ENCODE data around the gene RIT1.

RIT1 gene

DNA sequence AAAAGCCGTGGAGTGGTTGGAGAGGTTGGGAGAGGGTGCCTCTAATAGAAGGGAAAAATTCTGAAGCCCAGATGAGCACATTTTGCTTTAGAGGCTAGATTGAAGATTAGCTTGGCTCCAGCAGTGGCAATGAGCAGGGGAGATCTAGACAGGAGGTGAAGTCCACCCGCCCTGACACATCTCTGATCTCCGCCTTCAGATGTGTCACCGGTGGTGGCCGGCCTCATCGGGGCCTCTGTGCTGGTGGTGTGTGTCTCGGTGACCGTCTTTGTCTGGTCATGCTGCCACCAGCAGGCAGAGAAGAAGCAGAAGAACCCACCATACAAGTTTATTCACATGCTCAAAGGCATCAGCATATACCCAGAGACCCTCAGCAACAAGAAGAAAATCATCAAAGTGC is 43.4 kb downstream of the RIT1 start:
- H3K27ac ChIP-seq (ENCODE audit: low read depth, low read length): no peak overlapping the region
- H3F3A ChIP-seq (ENCODE audit: insufficient read depth): no peaks in the 10 kb centered on the region
- TF ChIP-seq, protein P1, sequence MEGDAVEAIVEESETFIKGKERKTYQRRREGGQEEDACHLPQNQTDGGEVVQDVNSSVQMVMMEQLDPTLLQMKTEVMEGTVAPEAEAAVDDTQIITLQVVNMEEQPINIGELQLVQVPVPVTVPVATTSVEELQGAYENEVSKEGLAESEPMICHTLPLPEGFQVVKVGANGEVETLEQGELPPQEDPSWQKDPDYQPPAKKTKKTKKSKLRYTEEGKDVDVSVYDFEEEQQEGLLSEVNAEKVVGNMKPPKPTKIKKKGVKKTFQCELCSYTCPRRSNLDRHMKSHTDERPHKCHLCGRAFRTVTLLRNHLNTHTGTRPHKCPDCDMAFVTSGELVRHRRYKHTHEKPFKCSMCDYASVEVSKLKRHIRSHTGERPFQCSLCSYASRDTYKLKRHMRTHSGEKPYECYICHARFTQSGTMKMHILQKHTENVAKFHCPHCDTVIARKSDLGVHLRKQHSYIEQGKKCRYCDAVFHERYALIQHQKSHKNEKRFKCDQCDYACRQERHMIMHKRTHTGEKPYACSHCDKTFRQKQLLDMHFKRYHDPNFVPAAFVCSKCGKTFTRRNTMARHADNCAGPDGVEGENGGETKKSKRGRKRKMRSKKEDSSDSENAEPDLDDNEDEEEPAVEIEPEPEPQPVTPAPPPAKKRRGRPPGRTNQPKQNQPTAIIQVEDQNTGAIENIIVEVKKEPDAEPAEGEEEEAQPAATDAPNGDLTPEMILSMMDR (IDR thresholded peaks at IDR 0.05; ENCODE audit: insufficient read depth, low read length, poor library complexity, severe bottlenecking): no peak
- no peak for TF ChIP-seq EZH2phosphoT487 (conservative IDR thresholded peaks at IDR 0.05; ENCODE audit: low read length)
- no peaks in the 10 kb centered on the region for H3K9me2 ChIP-seq (replicated peaks; ENCODE audit: insufficient read depth, low read length)
- no peaks in the 10 kb centered on the region for H3K36me3 ChIP-seq (ENCODE audit: low read length)
- no peak overlapping the region for H2AFZ ChIP-seq (ENCODE audit: low read depth, low read length, severe bottlenecking)
- no peak overlapping the region for H3K4me2 ChIP-seq (ENCODE audit: low read depth, low read length, poor library complexity, severe bottlenecking)
- H3K9me3 ChIP-seq (ENCODE audit: insufficient read depth, low read length): no peaks in the 10 kb centered on the region
- no peaks in the 10 kb centered on the region; the same call in 1 of the 2 replicates for H3K27me3 ChIP-seq (ENCODE audit: low read length)
- no peaks in the 10 kb centered on the region for H3K79me2 ChIP-seq (ENCODE audit: insufficient read depth, low read length)
- no peaks in the 10 kb centered on the region for H4K20me1 ChIP-seq (ENCODE audit: low read depth, low read length)
- no peak overlapping the region for H3K9ac ChIP-seq (ENCODE audit: low read length)
- H3K4me3 ChIP-seq (ENCODE audit: insufficient read depth, low read length, poor library complexity, severe bottlenecking): no peak overlapping the region

DNA sequence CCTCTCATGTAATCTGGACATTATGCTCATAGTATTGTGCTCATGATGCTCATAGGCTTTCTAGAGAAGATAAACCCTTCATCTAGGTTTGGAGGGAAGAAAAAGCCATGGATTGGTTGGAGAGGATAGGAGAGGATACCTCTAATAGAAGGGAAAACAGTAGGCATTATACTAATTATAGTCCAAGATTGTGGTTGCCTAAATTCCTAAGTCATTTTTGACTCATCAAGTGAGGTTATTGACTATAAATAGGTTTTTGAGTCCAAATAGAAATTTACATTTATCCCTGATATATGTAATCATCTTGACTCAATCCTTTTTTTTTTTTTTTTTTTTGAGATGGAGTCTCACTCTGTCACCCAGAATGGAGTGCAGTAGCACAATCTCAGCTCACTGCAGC is 46.8 kb downstream of the RIT1 start:
- H2AFZ ChIP-seq (ENCODE audit: low read depth, low read length, severe bottlenecking): no peak overlapping the region
- H3K79me2 ChIP-seq (ENCODE audit: insufficient read depth, low read length): no peaks in the 10 kb centered on the region

GRCh38 chr1:155861896-155862295 is 49.3 kb downstream of the RIT1 start:
- H3K9me2 ChIP-seq (replicated peaks; ENCODE audit: insufficient read depth, low read length): no peaks in the 10 kb centered on the region
- H3K27ac ChIP-seq (ENCODE audit: low read depth, low read length): no peak overlapping the region
- H3F3A ChIP-seq (ENCODE audit: insufficient read depth): peaks cover 15% of the 10 kb centered on the region
- H3K27me3 ChIP-seq (ENCODE audit: low read length): no peaks in the 10 kb centered on the region
- H3K36me3 ChIP-seq (ENCODE audit: low read length): no peaks in the 10 kb centered on the region
- no peaks in the 10 kb centered on the region for H3K9me3 ChIP-seq (ENCODE audit: insufficient read depth, low read length)
- no peak overlapping the region for H3K4me3 ChIP-seq (ENCODE audit: insufficient read depth, low read length, poor library complexity, severe bottlenecking)
- H4K20me1 ChIP-seq (ENCODE audit: low read depth, low read length): no peaks in the 10 kb centered on the region
- no peak overlapping the region for H3K9ac ChIP-seq (ENCODE audit: low read length)
- TF ChIP-seq, protein P1 (IDR thresholded peaks at IDR 0.05; ENCODE audit: insufficient read depth, low read length, poor library complexity, severe bottlenecking): no peak
- no peak for TF ChIP-seq EZH2phosphoT487 (conservative IDR thresholded peaks at IDR 0.05; ENCODE audit: low read length)
- H2AFZ ChIP-seq (ENCODE audit: low read depth, low read length, severe bottlenecking): no peak overlapping the region
- no peak overlapping the region for H3K4me2 ChIP-seq (ENCODE audit: low read depth, low read length, poor library complexity, severe bottlenecking)
- H3K79me2 ChIP-seq (ENCODE audit: insufficient read depth, low read length): peaks cover 2% of the 10 kb centered on the region

More for the DNA sequence above, 46.8 kb downstream of the RIT1 start:
- TF ChIP-seq EZH2phosphoT487 (conservative IDR thresholded peaks at IDR 0.05; ENCODE audit: low read length): no peak
- H3K9me3 ChIP-seq (ENCODE audit: insufficient read depth, low read length): no peaks in the 10 kb centered on the region
- no peaks in the 10 kb centered on the region for H4K20me1 ChIP-seq (ENCODE audit: low read depth, low read length)
- H3K4me2 ChIP-seq (ENCODE audit: low read depth, low read length, poor library complexity, severe bottlenecking): no peak overlapping the region
- H3K36me3 ChIP-seq (ENCODE audit: low read length): no peaks in the 10 kb centered on the region
- no peak overlapping the region for H3K4me3 ChIP-seq (ENCODE audit: insufficient read depth, low read length, poor library complexity, severe bottlenecking)
- H3K27me3 ChIP-seq (ENCODE audit: low read length): no peaks in the 10 kb centered on the region; the same call in 1 of the 2 replicates
- no peak overlapping the region for H3K27ac ChIP-seq (ENCODE audit: low read depth, low read length)
- no peak overlapping the region for H3K9ac ChIP-seq (ENCODE audit: low read length)
- no peaks in the 10 kb centered on the region for H3K9me2 ChIP-seq (replicated peaks; ENCODE audit: insufficient read depth, low read length)
- no peaks in the 10 kb centered on the region for H3F3A ChIP-seq (ENCODE audit: insufficient read depth)

DNA sequence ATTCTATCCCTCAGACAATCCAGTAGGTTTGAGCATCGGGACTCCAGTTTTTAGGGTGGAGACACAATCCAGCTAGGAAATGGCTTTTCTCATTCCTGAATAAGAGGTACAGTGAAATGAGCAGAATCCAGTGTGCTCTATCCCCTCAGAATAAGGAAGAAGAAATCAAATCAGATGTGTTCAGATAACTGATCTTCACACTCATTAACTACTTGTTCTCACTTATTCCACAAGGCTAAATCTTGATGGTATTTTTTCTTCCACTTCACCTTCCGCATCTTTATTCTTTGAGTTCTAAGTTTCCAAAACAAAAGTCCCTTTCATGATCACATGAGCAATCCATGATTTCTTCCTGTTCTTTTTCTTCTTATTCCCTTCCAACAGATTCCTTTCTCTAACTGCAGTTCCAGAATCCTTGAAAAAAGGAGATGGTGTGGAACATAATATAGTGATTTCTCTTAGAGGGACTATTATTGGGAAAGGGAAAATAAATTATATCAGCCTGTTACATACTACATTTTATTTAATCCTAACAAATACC is 50.1 kb downstream of the RIT1 start:
- no peaks in the 10 kb centered on the region for H3K36me3 ChIP-seq (ENCODE audit: low read length)
- H3K4me3 ChIP-seq (ENCODE audit: insufficient read depth, low read length, poor library complexity, severe bottlenecking): no peak overlapping the region
- H3K4me2 ChIP-seq (ENCODE audit: low read depth, low read length, poor library complexity, severe bottlenecking): no peak overlapping the region
- H3K9me3 ChIP-seq (ENCODE audit: insufficient read depth, low read length): no peaks in the 10 kb centered on the region
- no peak overlapping the region for H3K27ac ChIP-seq (ENCODE audit: low read depth, low read length)
- no peaks in the 10 kb centered on the region for H3K9me2 ChIP-seq (replicated peaks; ENCODE audit: insufficient read depth, low read length)
- no peaks in the 10 kb centered on the region for H4K20me1 ChIP-seq (ENCODE audit: low read depth, low read length)
- peak overlapping the region; percentile 1 for H2AFZ ChIP-seq (ENCODE audit: low read depth, low read length, severe bottlenecking)
- H3K9ac ChIP-seq (ENCODE audit: low read length): no peak overlapping the region
- peaks cover 10% of the 10 kb centered on the region for H3K79me2 ChIP-seq (ENCODE audit: insufficient read depth, low read length)
- H3K27me3 ChIP-seq (ENCODE audit: low read length): no peaks in the 10 kb centered on the region
- TF ChIP-seq, protein P1 (IDR thresholded peaks at IDR 0.05; ENCODE audit: insufficient read depth, low read length, poor library complexity, severe bottlenecking): no peak
- TF ChIP-seq EZH2phosphoT487 (conservative IDR thresholded peaks at IDR 0.05; ENCODE audit: low read length): no peak
- H3F3A ChIP-seq (ENCODE audit: insufficient read depth): peaks cover 15% of the 10 kb centered on the region

Data from SU-DHL-6 (cell line).